K562 (cell line): ENCODE data around the gene TNF. TPM values are rescaled to one million over a fixed set of nuclear protein-coding genes. Genes with fewer than 3 reads are reported as not detected.

Source experiments
- ATAC-seq: fragments of 200-7000 bp; cut with Tn5 transposase; 3 replicates; pipeline ENCODE4 v1.9.1; 2020; ENCODE audit warnings: moderate library complexity
- BruUV-seq: library from RNA; stranded (reverse); fragments of 400-500 nt; replicated peaks from 2 replicates; lab custom pipeline; 2021; lab: Mats Ljungman, UMichigan
- CTCF ChIA-PET: fragments of 300-600 bp; formaldehyde crosslinking; extraction: SDS; loops from one replicate; lab custom pipeline; 2021; ENCODE audit warnings: low intra/inter-chr PET ratio; lab: Yijun Ruan, JAX
- POLR2A ChIA-PET: fragments of 300-600, 350-650 bp; sonication (Branson Sonifier 250); formaldehyde crosslinking; extraction: SDS; loops from one replicate; lab custom pipeline; 2021; ENCODE audit warnings: antibody characterized with exemption, inconsistent platforms; lab: Yijun Ruan, JAX
- DNase-seq, 4 experiments: peaks; one replicate each; pipeline versions ENCODE4 v3.0.0 to v3.0.0-alpha.2; 2011 to 2018; ENCODE audit warnings: low spot score in 3 of 4, mixed read lengths in 3 of 4; ENCODE audit errors: extremely low read depth in 1 of 4
- FAIRE-seq: peaks from 2 replicates; lab custom pipeline; 2011; peaks lifted over from hg19 to GRCh38; lab: Jason Lieb, UNC
- H2AFZ ChIP-seq: 2 replicates; pipeline ENCODE4 v1.6.0; 2011; ENCODE audit warnings: low read depth, low read length, control low read depth, inconsistent platforms
- H3K27ac ChIP-seq: fragments of 200-600 bp; 3 replicates; pipeline ENCODE4 v1.8.0; 2011; ENCODE audit warnings: low read depth, mild to moderate bottlenecking, control low read depth, inconsistent platforms, low read length, moderate library complexity, mixed read lengths; ENCODE audit errors: extremely low read depth
- H3K27me3 ChIP-seq, 2 experiments: fragments of 300-600 bp in 1 of 2; 2 replicates in 1 of 2; 3 replicates in 1 of 2; pipeline versions ENCODE4 v1.6.0 to v1.8.0; 2011; ENCODE audit warnings: inconsistent platforms in 2 of 2, low read length in 2 of 2, mild to moderate bottlenecking in 1 of 2, mixed read lengths in 1 of 2, moderate library complexity in 1 of 2; ENCODE audit not compliant: control insufficient read depth in 2 of 2, insufficient read depth in 2 of 2
- H3K36me3 ChIP-seq: fragments of 300-600 bp; 3 replicates; pipeline ENCODE4 v1.8.0; 2011; ENCODE audit warnings: mild to moderate bottlenecking, low read length, inconsistent platforms; ENCODE audit not compliant: control insufficient read depth, insufficient read depth
- H3K4me1 ChIP-seq, 2 experiments: fragments of 200-600 bp in 1 of 2; replicated peaks in 1 of 2; 2 replicates in 1 of 2; 3 replicates in 1 of 2; pipeline versions ENCODE4 v1.5.1 to v1.8.0; 2011; ENCODE audit warnings: inconsistent platforms in 2 of 2, low read length in 2 of 2, mild to moderate bottlenecking in 1 of 2, mixed read lengths in 1 of 2, moderate library complexity in 1 of 2; ENCODE audit not compliant: control insufficient read depth in 2 of 2, insufficient read depth in 2 of 2
- H3K4me2 ChIP-seq: 2 replicates; pipeline ENCODE4 v1.6.1; 2011; ENCODE audit warnings: low read length, control low read depth, inconsistent platforms, mixed read lengths; ENCODE audit not compliant: insufficient read depth
- H3K4me3 ChIP-seq: fragments of 200-600 bp; sonication (generic), shearing (Covaris generic); 2 replicates; pipeline ENCODE4 v1.5.1; 2016; ENCODE audit warnings: control low read depth, inconsistent platforms
- H3K79me2 ChIP-seq: fragments of 200-600 bp; 3 replicates; pipeline ENCODE4 v1.8.0; 2011; ENCODE audit warnings: low read length, inconsistent platforms; ENCODE audit not compliant: control insufficient read depth, insufficient read depth
- H3K9ac ChIP-seq, 2 experiments: 2 replicates each; pipeline versions ENCODE4 v1.6.0 to v1.6.1; 2011; ENCODE audit warnings: low read depth in 2 of 2, low read length in 2 of 2, control low read depth in 1 of 2, inconsistent platforms in 1 of 2, mild to moderate bottlenecking in 1 of 2, mixed read lengths in 1 of 2; ENCODE audit not compliant: insufficient read depth in 1 of 2
- H3K9me1 ChIP-seq: one replicate; pipeline ENCODE4 v1.6.0; 2011; ENCODE audit warnings: inconsistent platforms, mild to moderate bottlenecking, low read length, moderate library complexity; ENCODE audit not compliant: control insufficient read depth, insufficient read depth
- H3K9me3 ChIP-seq: replicated peaks from 2 replicates; pipeline ENCODE4 v1.5.1; 2011; ENCODE audit warnings: low read depth, low read length, inconsistent platforms; ENCODE audit not compliant: control insufficient read depth, insufficient read depth
- H4K20me1 ChIP-seq: replicated peaks from 2 replicates; pipeline ENCODE4 v1.6.1; 2011; ENCODE audit warnings: low read length, inconsistent platforms, mixed read lengths; ENCODE audit not compliant: control insufficient read depth, insufficient read depth
- ETV6 ChIP-seq, 3 experiments: fragments of 150-350 bp in 1 of 3; sonication (generic) in 1 of 3; formaldehyde crosslinking in 1 of 3; IDR thresholded peaks; 2 replicates each; pipeline versions ENCODE4 v1.6.1 to v1.8.0; 2014 to 2022; ENCODE audit warnings: borderline replicate concordance in 2 of 3, low read depth in 2 of 3, antibody characterized with exemption in 1 of 3, low read length in 1 of 3, mild to moderate bottlenecking in 1 of 3, missing genetic modification reagents in 1 of 3
- EZH2 ChIP-seq: IDR thresholded peaks from 2 replicates; pipeline ENCODE4 v1.6.1; 2012; ENCODE audit warnings: low read depth, mild to moderate bottlenecking, inconsistent platforms, low read length, borderline replicate concordance
- FOXJ3 ChIP-seq: sonication (generic); formaldehyde crosslinking; IDR thresholded peaks from 2 replicates; pipeline ENCODE4 v1.4.0; 2020; ENCODE audit warnings: mild to moderate bottlenecking, missing genetic modification reagents
- MAFG ChIP-seq: fragments of 450-650 bp; conservative IDR thresholded peaks from 2 replicates; pipeline ENCODE4 v1.6.1; 2016; ENCODE audit warnings: missing genetic modification characterization, missing compliant biosample characterization
- MAZ ChIP-seq, 2 experiments: fragments of 450-650 bp in 1 of 2; sonication (generic) in 1 of 2; formaldehyde crosslinking; IDR thresholded peaks in 1 of 2; conservative IDR thresholded peaks in 1 of 2; 2 replicates each; pipeline versions ENCODE4 v1.4.0 to v1.5.0; 2020; ENCODE audit warnings: mild to moderate bottlenecking in 1 of 2, missing genetic modification reagents in 1 of 2
- NFATC3 ChIP-seq: fragments of 450-650 bp; IDR thresholded peaks from 2 replicates; pipeline ENCODE4 v1.6.1; 2017; ENCODE audit warnings: mild to moderate bottlenecking
- OTX1 ChIP-seq: fragments of 450-650 bp; formaldehyde crosslinking; IDR thresholded peaks from 2 replicates; pipeline ENCODE4 v1.4.0; 2022; ENCODE audit warnings: mild to moderate bottlenecking
- SAFB2 ChIP-seq: fragments of 200-400 bp; formaldehyde crosslinking; IDR thresholded peaks from 2 replicates; pipeline ENCODE4 v1.6.1; 2018; ENCODE audit warnings: borderline replicate concordance, low read length, low read depth, moderate library complexity; ENCODE audit not compliant: severe bottlenecking
- SMAD3 ChIP-seq: fragments of 450-650 bp; formaldehyde crosslinking; conservative IDR thresholded peaks from 2 replicates; pipeline ENCODE4 v1.4.0; 2020; ENCODE audit warnings: mild to moderate bottlenecking
- SMC3 ChIP-seq: conservative IDR thresholded peaks from 2 replicates; pipeline ENCODE4 v1.6.1; 2011; ENCODE audit warnings: low read depth, low read length, improper control_type of control experiment; ENCODE audit not compliant: insufficient read depth
- TCF3 ChIP-seq: sonication (generic); formaldehyde crosslinking; IDR thresholded peaks from 2 replicates; pipeline ENCODE4 v1.4.0; 2020; ENCODE audit warnings: mild to moderate bottlenecking, missing genetic modification reagents
- U2AF2 ChIP-seq: fragments of 200-400 bp; formaldehyde crosslinking; optimal IDR thresholded peaks from 2 replicates; pipeline ENCODE3; 2017; ENCODE audit warnings: low read depth, mild to moderate bottlenecking, low read length
- WHSC1 ChIP-seq: IDR thresholded peaks from one replicate; pipeline ENCODE4 v1.6.1; 2012; ENCODE audit warnings: low read length, control low read depth, inconsistent platforms
- ZNF134 ChIP-seq: fragments of 250-450 bp; sonication (Bioruptor Pico); conservative IDR thresholded peaks from 2 replicates; pipeline ENCODE4 v1.4.0; 2020
- ZNF274 ChIP-seq: IDR thresholded peaks from 2 replicates; pipeline ENCODE4 v1.6.1; 2011; ENCODE audit warnings: low read depth, mild to moderate bottlenecking, low read length, moderate library complexity, borderline replicate concordance
- ZNF3 ChIP-seq: fragments of 250-450 bp; sonication (Bioruptor Pico); IDR thresholded peaks from 2 replicates; pipeline ENCODE4 v1.5.0; 2021; ENCODE audit warnings: mild to moderate bottlenecking, moderate library complexity
- whole genome bisulfite sequencing: fragments of 100-300 bp; shearing (Covaris generic); methylation state at CpG from one replicate; pipeline ENCODE4 v1.1.6; 2016; ENCODE audit warnings: low coverage, mixed read lengths; ENCODE audit not compliant: insufficient coverage; ENCODE audit errors: missing lambda C conversion rate; 5-methylcytosine and 5-hydroxymethylcytosine counted together
- in situ Hi-C: fragments of 300-500 bp; cut with MboI; formaldehyde crosslinking; loops from 4 replicates; pipeline ENCODE4 v1.15.0; 2018; ENCODE audit warnings: inconsistent platforms, mixed read lengths
- intact Hi-C: fragments of 100-400 bp; cut with micrococcal nuclease; formaldehyde crosslinking; loops from 2 replicates; pipeline ENCODE4 v1.14.2; 2022
- polyA plus RNA-seq, 8 experiments: library from polyadenylated mRNA; depleted of rRNA in 4 of 8; stranded (reverse) in 5 of 8; unstranded in 3 of 8; fragments of >200 nt; fragmentation: Nextera tagmentation in 2 of 8; fragmentation: Illumina TruSeq in 1 of 8; extraction: Ambion mirVana in 2 of 8; extraction: Trizol in 1 of 8; gene quantifications; 2 replicates each; pipeline versions ENCODE4 v1.2.1 to v1.2.3, GENCODE V29; 2011 to 2014; ENCODE audit warnings: inconsistent platforms in 1 of 8, missing spikeins in 1 of 8
- total RNA-seq, 7 experiments: library from RNA; depleted of rRNA in 6 of 7; stranded (reverse); fragments of >200 nt in 6 of 7; fragmentation: Illumina TruSeq in 2 of 7; extraction: Trizol in 2 of 7; gene quantifications; 2 replicates each; pipeline versions ENCODE4 v1.2.1 to v1.2.3, GENCODE V29; 2011 to 2021; ENCODE audit warnings: low replicate concordance in 1 of 7
- TF ChIP-seq, protein P1 (sequence below): sonication (generic); formaldehyde crosslinking; IDR thresholded peaks from 2 replicates; pipeline ENCODE4 v1.8.1; 2022; ENCODE audit warnings: missing genetic modification reagents
- TF ChIP-seq, protein P2 (sequence below): fragments of 450-650 bp; IDR thresholded peaks from 2 replicates; pipeline ENCODE4 v1.6.1; 2014; ENCODE audit warnings: low read depth, mild to moderate bottlenecking, moderate library complexity, borderline replicate concordance

The TNF gene
- total and polyA plus RNA-seq, 9 of the 15 experiments (the other 6 are each of a cell fraction or from before 2014, with no cell fraction given): 0.08 to 0.40 TPM; not detected in 7

DNA sequence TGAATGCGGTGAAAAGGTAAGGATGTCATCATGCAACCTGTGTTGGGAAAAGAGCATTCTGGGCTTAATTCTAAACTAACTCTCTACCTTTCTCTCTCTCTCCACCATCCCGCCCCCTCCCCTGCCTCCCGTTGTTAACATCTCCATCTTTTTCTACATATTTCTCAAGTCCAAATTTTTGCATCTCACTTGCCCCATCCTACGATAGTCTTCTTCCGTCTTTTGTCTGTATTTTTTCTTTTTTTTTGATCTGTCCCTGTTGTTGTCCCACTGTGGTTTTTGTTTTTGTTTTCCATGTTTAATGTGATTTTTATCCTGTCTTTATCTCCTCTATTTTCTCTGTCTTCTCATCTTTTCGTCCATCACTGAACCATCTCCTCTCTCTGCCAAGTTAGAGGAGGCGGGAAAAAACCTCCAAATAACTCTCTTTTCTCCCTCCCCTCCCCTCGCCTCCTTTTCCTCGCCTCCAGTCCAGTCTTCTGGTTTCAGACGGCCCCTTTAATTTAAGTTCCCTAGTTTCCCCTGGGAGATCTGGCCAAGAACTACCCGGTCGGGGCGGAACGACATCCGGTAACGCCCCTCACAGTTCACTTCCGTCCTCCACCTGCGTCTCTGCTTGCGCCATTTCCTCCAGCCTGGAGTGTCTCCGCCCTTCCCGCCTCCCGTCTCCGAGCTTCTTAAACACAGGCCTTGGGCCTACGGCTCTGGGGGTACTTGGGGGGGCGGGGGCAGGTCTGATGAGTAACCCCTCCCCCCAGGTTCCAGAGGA, 28.2 kb upstream of the TNF start, which contains the start of gene NFKBIL1:
Gene NFKBIL1 (plus strand): TSS at position 651 of the 769 bp plus-strand sequence. CDS start 87 bp downstream, at position 738.
- Histone ChIP-seq H3K4me3 (peak within 1 kb of the TSS; percentile 52), H4K20me1 (no peaks in the 10 kb centered on the region), H3K79me2 (peaks cover 37% of the 10 kb centered on the region), H3K9me3 (no peaks in the 10 kb centered on the region), H3K9me1 (no peaks in the 10 kb centered on the region), H3K27ac (peak within 1 kb of the TSS; percentile 81), H3K36me3 (peaks cover 34% of the 10 kb centered on the region), H2AFZ (peak within 1 kb of the TSS; percentile 98), H3K4me1 (peaks cover 10 to 14% of the 10 kb centered on the region in 2 experiments; a peak in 4 of 5 replicates), H3K9ac (peak within 1 kb of the TSS; percentile 91 to 96), H3K27me3 (no peaks in the 10 kb centered on the region), H3K4me2 (peak within 1 kb of the TSS; percentile 96)
- under 1% methylated on average over 24 of the region's 25 CpGs for WGBS
- intact Hi-C loops (loop anchor here (1.0 to 10.0 kb wide), 8 partner anchors 34 to 315 kb away; partner anchors contain the start of genes GPANK1, HSPA1B, LY6G5C and NEU1), in situ Hi-C loops (loop anchor here (5.0 to 25.0 kb wide), 3 partner anchors 50 to 1415 kb away; partner anchors contain the start of genes BRD2, C6orf47, GPANK1 and HLA-DMA)
- DNase-seq (peak; percentile 92 to 100 (median 94)), ATAC-seq (peak; percentile 93), FAIRE-seq (peak; percentile 94)
- ChIA-PET POLR2A (interaction anchor here (0.5 to 5.7 kb wide), 16 partner anchors 9 to 412 kb away, joined by 3 to 38 read pairs (median 4); partner anchors contain the start of genes APOM and BAG6), CTCF (interaction anchor here (0.7 to 2.3 kb wide), 7 partner anchors 33 to 1040 kb away, joined by 3 to 78 read pairs (median 4); no protein-coding TSS in a partner anchor)
- BruUV-seq: no TSS peak
- TF ChIP-seq NFATC3 (peak; percentile 93), ZNF134 (CRISPR knock-in tag) (0 out of 2 replicates have a peak, but pooled peaks have one; percentile 26), ZNF274 (no peak), TCF3 (CRISPR knock-in tag) (no peak), SMC3 (0 out of 2 replicates have a peak, but pooled peaks have one; percentile 8), OTX1 (CRISPR knock-in tag) (no peak; the same call in 1 of the 2 replicates), FOXJ3 (CRISPR knock-in tag) (no peak), SAFB2 (no peak), EZH2 (no peak), MAFG (tag) (no peak; the same call in 1 of the 2 replicates), SMAD3 (CRISPR knock-in tag) (peak; percentile 61; the same call in 1 of the 2 replicates), ETV6 (IDR thresholded peaks at IDR 0.05; ENCODE audit: borderline replicate concordance in 1 of 2, low read depth in 2 of 2, low read length in 1 of 2) (no peak), ETV6 (CRISPR knock-in tag; IDR thresholded peaks at IDR 0.05; ENCODE audit: borderline replicate concordance) (no peak), U2AF2 (no peak), ZNF3 (CRISPR knock-in tag) (no peak), WHSC1 (no peak), MAZ (CRISPR knock-in tag; conservative IDR thresholded peaks at IDR 0.05 in 1 of 2, IDR thresholded peaks at IDR 0.05 in 1 of 2) (peak in 1 of 2 experiments; percentile 85)
- TF ChIP-seq, protein P1, sequence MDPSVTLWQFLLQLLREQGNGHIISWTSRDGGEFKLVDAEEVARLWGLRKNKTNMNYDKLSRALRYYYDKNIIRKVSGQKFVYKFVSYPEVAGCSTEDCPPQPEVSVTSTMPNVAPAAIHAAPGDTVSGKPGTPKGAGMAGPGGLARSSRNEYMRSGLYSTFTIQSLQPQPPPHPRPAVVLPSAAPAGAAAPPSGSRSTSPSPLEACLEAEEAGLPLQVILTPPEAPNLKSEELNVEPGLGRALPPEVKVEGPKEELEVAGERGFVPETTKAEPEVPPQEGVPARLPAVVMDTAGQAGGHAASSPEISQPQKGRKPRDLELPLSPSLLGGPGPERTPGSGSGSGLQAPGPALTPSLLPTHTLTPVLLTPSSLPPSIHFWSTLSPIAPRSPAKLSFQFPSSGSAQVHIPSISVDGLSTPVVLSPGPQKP (CRISPR knock-in tag): no peak
- TF ChIP-seq, protein P2, sequence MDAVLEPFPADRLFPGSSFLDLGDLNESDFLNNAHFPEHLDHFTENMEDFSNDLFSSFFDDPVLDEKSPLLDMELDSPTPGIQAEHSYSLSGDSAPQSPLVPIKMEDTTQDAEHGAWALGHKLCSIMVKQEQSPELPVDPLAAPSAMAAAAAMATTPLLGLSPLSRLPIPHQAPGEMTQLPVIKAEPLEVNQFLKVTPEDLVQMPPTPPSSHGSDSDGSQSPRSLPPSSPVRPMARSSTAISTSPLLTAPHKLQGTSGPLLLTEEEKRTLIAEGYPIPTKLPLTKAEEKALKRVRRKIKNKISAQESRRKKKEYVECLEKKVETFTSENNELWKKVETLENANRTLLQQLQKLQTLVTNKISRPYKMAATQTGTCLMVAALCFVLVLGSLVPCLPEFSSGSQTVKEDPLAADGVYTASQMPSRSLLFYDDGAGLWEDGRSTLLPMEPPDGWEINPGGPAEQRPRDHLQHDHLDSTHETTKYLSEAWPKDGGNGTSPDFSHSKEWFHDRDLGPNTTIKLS: no peak
